ENCODE data around the gene GDI1. TPM values are rescaled to one million over a fixed set of nuclear protein-coding genes. Genes with fewer than 3 reads are reported as not detected.

GDI1 gene
- total RNA-seq, 4 donors from 2014 or later = 65.2 to 278 (median 117) TPM

DNA sequence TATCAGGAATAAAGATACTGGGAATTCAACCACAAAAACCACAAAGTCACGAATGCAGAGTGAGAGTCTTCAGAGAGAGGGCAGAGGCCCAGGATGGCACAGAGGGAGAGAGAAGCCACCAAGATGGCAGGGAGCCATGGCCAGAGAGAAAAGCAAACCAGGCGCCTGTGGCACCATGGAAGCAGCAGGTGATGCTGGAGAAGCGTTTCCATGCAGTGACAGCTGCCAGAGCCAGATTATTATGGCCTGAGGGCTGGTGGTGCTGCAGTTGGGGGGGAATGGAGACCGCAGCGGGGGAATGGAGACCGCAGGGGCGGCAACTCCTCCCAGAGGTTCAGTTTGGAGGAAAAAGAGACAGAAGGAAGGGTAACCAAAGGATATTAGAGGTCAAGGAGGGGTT is 19.8 kb upstream of the GDI1 start:
- Histone ChIP-seq H3K27me3 (no peaks in the 10 kb centered on the region), H3K36me3 (no peaks in the 10 kb centered on the region), H3K27ac (no peak overlapping the region), H3K9me3 (no peaks in the 10 kb centered on the region), H3K4me1 (no peaks in the 10 kb centered on the region), H3K4me3 (no peak overlapping the region)
- no peak for DNase-seq
- no peak for TF ChIP-seq POLR2A (IDR thresholded peaks at IDR 0.05)

DNA sequence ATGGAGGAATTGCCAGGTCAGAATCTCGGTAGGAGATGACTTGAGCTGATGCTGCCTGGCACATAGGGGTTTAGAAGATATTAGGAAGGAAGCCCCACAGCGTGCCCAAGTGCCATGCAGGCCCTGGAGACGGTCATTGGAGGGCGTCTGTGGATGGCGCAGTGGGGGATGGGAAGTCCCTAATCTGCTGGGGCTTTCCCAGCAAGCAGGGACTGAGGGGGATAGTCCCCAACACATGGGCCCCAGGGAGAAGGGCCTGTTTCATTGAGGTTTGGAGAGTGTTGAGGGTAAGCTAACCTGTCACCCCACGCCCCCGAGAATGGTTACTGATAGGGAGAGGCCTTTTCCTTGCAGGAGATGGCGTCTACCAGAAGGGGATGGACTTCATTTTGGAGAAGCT is 17.8 kb upstream of the GDI1 start:
- H3K27me3 ChIP-seq = no peaks in the 10 kb centered on the region
- no peak overlapping the region for H3K27ac ChIP-seq

DNA sequence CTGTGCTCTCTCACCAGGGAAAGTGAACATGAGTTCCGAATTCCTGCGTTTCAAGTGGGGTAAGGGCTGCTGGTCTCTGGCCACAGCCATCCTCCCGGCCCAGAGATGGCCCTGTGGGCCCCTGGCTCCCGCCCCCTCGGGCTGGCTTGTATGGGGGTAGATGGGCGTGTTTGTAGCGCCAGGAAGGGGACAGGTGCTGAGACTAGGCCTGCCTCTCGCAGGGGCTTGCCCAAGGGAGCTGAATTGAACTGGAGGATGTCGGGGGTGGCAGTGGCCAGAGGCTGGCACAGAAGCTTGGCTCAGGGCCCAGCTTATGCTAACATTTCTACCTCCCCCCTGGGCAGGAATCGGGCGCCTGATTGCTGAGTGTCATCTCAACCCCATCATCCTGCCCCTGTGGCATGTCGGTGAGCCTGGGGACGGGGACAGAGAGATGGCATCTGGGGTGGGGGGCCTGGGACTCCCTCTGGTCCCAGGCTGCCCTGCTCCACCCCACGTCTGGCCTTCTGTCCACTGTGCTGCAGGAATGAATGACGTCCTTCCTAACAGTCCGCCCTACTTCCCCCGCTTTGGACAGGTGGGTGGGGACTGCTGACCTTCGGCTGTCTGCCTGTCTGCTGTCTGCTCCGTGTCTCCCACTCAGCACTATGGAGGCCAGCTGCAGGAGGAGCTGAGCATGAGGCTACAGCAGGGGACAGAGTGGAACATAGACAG is 17.1 kb upstream of the GDI1 start:
- no peak overlapping the region for H3K27ac ChIP-seq
- DNase-seq = no peak
- H3K27me3 ChIP-seq = no peaks in the 10 kb centered on the region
- H3K4me3 ChIP-seq = no peak overlapping the region
- H3K9me3 ChIP-seq = no peaks in the 10 kb centered on the region
- H3K4me1 ChIP-seq = no peaks in the 10 kb centered on the region
- H3K36me3 ChIP-seq = no peaks in the 10 kb centered on the region
- TF ChIP-seq, protein P1, sequence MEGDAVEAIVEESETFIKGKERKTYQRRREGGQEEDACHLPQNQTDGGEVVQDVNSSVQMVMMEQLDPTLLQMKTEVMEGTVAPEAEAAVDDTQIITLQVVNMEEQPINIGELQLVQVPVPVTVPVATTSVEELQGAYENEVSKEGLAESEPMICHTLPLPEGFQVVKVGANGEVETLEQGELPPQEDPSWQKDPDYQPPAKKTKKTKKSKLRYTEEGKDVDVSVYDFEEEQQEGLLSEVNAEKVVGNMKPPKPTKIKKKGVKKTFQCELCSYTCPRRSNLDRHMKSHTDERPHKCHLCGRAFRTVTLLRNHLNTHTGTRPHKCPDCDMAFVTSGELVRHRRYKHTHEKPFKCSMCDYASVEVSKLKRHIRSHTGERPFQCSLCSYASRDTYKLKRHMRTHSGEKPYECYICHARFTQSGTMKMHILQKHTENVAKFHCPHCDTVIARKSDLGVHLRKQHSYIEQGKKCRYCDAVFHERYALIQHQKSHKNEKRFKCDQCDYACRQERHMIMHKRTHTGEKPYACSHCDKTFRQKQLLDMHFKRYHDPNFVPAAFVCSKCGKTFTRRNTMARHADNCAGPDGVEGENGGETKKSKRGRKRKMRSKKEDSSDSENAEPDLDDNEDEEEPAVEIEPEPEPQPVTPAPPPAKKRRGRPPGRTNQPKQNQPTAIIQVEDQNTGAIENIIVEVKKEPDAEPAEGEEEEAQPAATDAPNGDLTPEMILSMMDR (IDR thresholded peaks at IDR 0.05) = no peak
- TF ChIP-seq POLR2A (IDR thresholded peaks at IDR 0.05) = no peak

More for the DNA sequence above, 17.8 kb upstream of the GDI1 start:
- Histone ChIP-seq H3K9me3 (no peaks in the 10 kb centered on the region), H3K4me1 (no peaks in the 10 kb centered on the region), H3K36me3 (no peaks in the 10 kb centered on the region), H3K4me3 (no peak overlapping the region)
- TF ChIP-seq POLR2A (IDR thresholded peaks at IDR 0.05) = no peak
- TF ChIP-seq, protein P1 (IDR thresholded peaks at IDR 0.05) = no peak
- no peak for DNase-seq

DNA sequence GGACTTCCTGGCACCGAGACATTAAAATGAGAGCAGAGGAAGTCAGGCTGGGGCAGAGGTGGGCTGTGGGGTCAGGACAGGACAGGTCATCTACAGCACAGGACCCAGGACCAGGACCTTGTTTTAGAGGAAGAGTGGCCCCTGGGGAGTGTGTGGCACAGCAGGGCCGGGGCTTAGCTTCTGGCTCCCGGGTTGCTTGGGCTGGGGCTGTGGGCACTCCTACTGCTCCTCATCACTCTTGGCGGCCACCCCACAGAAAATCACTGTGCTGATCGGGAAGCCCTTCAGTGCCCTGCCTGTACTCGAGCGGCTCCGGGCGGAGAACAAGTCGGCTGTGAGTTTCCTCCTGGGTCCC is 16.6 kb upstream of the GDI1 start:
- H3K27ac ChIP-seq = no peak overlapping the region
- no peaks in the 10 kb centered on the region for H3K4me1 ChIP-seq
- DNase-seq = no peak
- no peaks in the 10 kb centered on the region for H3K36me3 ChIP-seq
- H3K27me3 ChIP-seq = no peaks in the 10 kb centered on the region
- H3K4me3 ChIP-seq = no peak overlapping the region
- no peaks in the 10 kb centered on the region for H3K9me3 ChIP-seq
- TF ChIP-seq POLR2A (IDR thresholded peaks at IDR 0.05) = no peak
- TF ChIP-seq, protein P1 (IDR thresholded peaks at IDR 0.05) = no peak

DNA sequence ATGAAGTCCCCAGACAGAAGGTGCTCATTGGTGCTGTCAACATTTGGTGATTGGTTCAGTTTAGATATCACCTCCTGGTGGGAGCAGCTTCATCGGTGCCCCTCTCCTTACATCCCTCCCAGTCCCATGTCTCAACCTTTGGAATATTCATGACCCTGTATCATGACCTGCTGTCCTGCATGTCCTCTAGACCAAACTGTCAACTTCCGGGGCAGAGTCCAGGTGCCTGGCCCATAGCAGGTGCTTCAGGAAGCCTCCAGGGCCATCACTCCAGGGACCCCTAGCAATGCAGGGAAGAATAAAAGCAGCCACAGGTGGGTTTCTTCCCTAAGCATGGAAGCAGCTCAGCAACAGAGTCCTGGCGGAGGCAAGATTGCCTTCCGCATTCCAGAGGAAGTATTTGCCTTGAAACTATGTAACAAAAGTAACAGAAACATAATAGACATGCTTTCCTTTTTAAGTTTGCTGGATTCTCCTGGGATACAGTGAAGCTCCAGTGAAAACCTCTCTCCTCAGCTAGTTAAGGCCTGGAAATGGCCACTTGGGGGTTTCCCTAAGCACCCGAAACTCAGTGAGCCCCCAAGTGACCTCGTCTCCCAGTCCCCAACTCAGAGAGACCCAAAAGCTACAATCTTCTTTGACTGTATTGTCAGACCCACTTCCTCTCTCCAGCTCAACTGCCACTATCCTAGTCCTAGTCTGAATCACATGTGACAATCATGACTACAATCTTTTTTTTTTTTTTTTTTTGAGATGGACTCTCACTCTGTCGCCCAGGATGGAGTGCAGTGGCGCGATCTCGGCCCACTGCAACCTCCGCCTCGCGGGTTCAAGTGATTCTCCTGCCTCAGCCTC is 9.8 kb upstream of the GDI1 start:
- Histone ChIP-seq H3K9me3 (no peaks in the 10 kb centered on the region), H3K27me3 (no peaks in the 10 kb centered on the region), H3K4me1 (peaks cover 0 to 15% (median 0%) of the 10 kb centered on the region in 4 donors), H3K36me3 (peaks cover 0 to 4% (median 0%) of the 10 kb centered on the region in 3 donors), H3K4me3 (peak overlapping the region in 2 of 4 donors; percentile 78 to 90), H3K27ac (no peak overlapping the region)
- no peak for TF ChIP-seq POLR2A (IDR thresholded peaks at IDR 0.05)
- TF ChIP-seq, protein P1 (IDR thresholded peaks at IDR 0.05) = no peak
- DNase-seq = no peak

Data from Peyer's patch (tissue), 4 donors.